ENCODE measurements around the gene IL3.
A peak's percentile ranks its signal among the peaks of the same experiment; 100 is the strongest.

IL3 gene

GRCh38 chr5:132057498-132058255, 2.8 kb upstream of the IL3 start:
- no peak for DNase-seq (ENCODE audit: low spot score)

GRCh38 chr5:132058646-132059042, 1.8 kb upstream of the IL3 start:
- DNase-seq (ENCODE audit: low spot score), result no peak

GRCh38 chr5:132059043-132059695, 1.3 kb upstream of the IL3 start:
- DNase-seq (ENCODE audit: low spot score), result no peak

GRCh38 chr5:132059696-132060500, 557 bp upstream of the IL3 start:
- no peak for DNase-seq (ENCODE audit: low spot score)

- peak; percentile 74 for DNase-seq (ENCODE audit: low spot score)
Measured at GRCh38 chr5:132063090-132063911, 2.8 kb downstream of the IL3 start.

GRCh38 chr5:132064140-132064539, 3.7 kb downstream of the IL3 start:
- DNase-seq (ENCODE audit: low spot score), result peak; percentile 9

GRCh38 chr5:132064738-132065331, 4.4 kb downstream of the IL3 start:
- DNase-seq (ENCODE audit: low spot score), result peak; percentile 87

GRCh38 chr5:132065351-132065937, 5.0 kb downstream of the IL3 start:
- peak; percentile 70 for DNase-seq (ENCODE audit: low spot score)

- no peak for DNase-seq (ENCODE audit: low spot score)
Measured at GRCh38 chr5:132065951-132066701, 5.7 kb downstream of the IL3 start.

- no peak for DNase-seq (ENCODE audit: low spot score)
Measured at GRCh38 chr5:132066871-132067270, 6.4 kb downstream of the IL3 start.

- no peak for DNase-seq (ENCODE audit: low spot score)
Measured at GRCh38 chr5:132067451-132067850, 7.0 kb downstream of the IL3 start.

- DNase-seq (ENCODE audit: low spot score), result no peak
Measured at GRCh38 chr5:132067941-132068808, 7.7 kb downstream of the IL3 start.

- no peak for DNase-seq (ENCODE audit: low spot score)
Measured at GRCh38 chr5:132069561-132069960, 9.1 kb downstream of the IL3 start.

- no peak for DNase-seq (ENCODE audit: low spot score)
Measured at GRCh38 chr5:132069994-132070393, 9.5 kb downstream of the IL3 start.

GRCh38 chr5:132070460-132071337, 10.2 kb downstream of the IL3 start:
- DNase-seq (ENCODE audit: low spot score), result no peak

- DNase-seq (ENCODE audit: low spot score), result no peak
Measured at GRCh38 chr5:132071338-132071707, 10.9 kb downstream of the IL3 start.

- DNase-seq (ENCODE audit: low spot score), result no peak
Measured at GRCh38 chr5:132072070-132072469, 11.6 kb downstream of the IL3 start.

- DNase-seq (ENCODE audit: low spot score), result no peak
Measured at GRCh38 chr5:132072528-132072927, 12.1 kb downstream of the IL3 start.

All from NAMALWA (cell line).